OCI-LY1 (cell line): ENCODE results near the gene CAMTA2.

Source experiments
- H2AFZ ChIP-seq: fragments of 200-600 bp; sonication (generic), shearing (Covaris generic); 2 replicates; pipeline ENCODE4 v1.6.0; 2014; ENCODE audit warnings: antibody characterized with exemption, mild to moderate bottlenecking, low read length
- H3F3A ChIP-seq: fragments of 200-600 bp; sonication (generic), shearing (Covaris generic); 2 replicates; pipeline ENCODE4 v1.6.0; 2014; ENCODE audit warnings: mild to moderate bottlenecking, antibody characterized with exemption, low read length, moderate library complexity; ENCODE audit not compliant: insufficient read depth
- H3K27ac ChIP-seq: fragments of 200-600 bp; sonication (generic); 2 replicates; pipeline ENCODE4 v1.5.1; 2014; ENCODE audit warnings: low read length, mixed run types, mild to moderate bottlenecking, low read depth; ENCODE audit not compliant: poor library complexity, severe bottlenecking
- H3K27me3 ChIP-seq: fragments of 200-600 bp; sonication (generic); 2 replicates; pipeline ENCODE4 v1.6.0; 2014; ENCODE audit warnings: antibody characterized with exemption, mild to moderate bottlenecking, low read length, moderate library complexity; ENCODE audit not compliant: insufficient read depth
- H3K36me3 ChIP-seq: fragments of 200-600 bp; sonication (generic); 2 replicates; pipeline ENCODE4 v1.6.1; 2014; ENCODE audit warnings: mild to moderate bottlenecking, antibody characterized with exemption, low read length, moderate library complexity, mixed read lengths; ENCODE audit not compliant: insufficient read depth
- H3K4me1 ChIP-seq: fragments of 200-600 bp; sonication (generic); 2 replicates; pipeline ENCODE4 v1.5.1; 2014; ENCODE audit warnings: mild to moderate bottlenecking, low read length, moderate library complexity; ENCODE audit not compliant: insufficient read depth, severe bottlenecking
- H3K4me2 ChIP-seq: fragments of 200-600 bp; sonication (generic), shearing (Covaris generic); 2 replicates; pipeline ENCODE4 v1.6.1; 2014; ENCODE audit warnings: low read length
- H3K4me3 ChIP-seq: fragments of 200-600 bp; sonication (generic); 2 replicates; pipeline ENCODE4 v1.5.1; 2014; ENCODE audit warnings: low read length, low read depth, mild to moderate bottlenecking, mixed read lengths; ENCODE audit not compliant: poor library complexity, severe bottlenecking
- H3K79me2 ChIP-seq: fragments of 200-600 bp; shearing (Covaris generic); 2 replicates; pipeline ENCODE4 v1.6.1; 2016; ENCODE audit warnings: mixed run types, low read length, mixed read lengths; ENCODE audit not compliant: insufficient read depth
- H3K9ac ChIP-seq: fragments of 200-600 bp; sonication (generic), shearing (Covaris generic); 2 replicates; pipeline ENCODE4 v1.6.1; 2014; ENCODE audit warnings: mild to moderate bottlenecking, low read length, mixed read lengths
- H3K9me2 ChIP-seq: fragments of 200-600 bp; sonication (generic), shearing (Covaris generic); 2 replicates; pipeline ENCODE4 v1.6.1; 2014; ENCODE audit warnings: low read depth, mild to moderate bottlenecking, low read length, mixed read lengths
- H3K9me3 ChIP-seq: fragments of 200-600 bp; shearing (Covaris generic); 2 replicates; pipeline ENCODE4 v1.6.1; 2014; ENCODE audit warnings: low read length, mixed read lengths
- H4K20me1 ChIP-seq: fragments of 200-600 bp; sonication (generic), shearing (Covaris generic); 2 replicates; pipeline ENCODE4 v1.6.0; 2016; ENCODE audit warnings: mild to moderate bottlenecking, low read length; ENCODE audit not compliant: insufficient read depth
- CTCF ChIP-seq: fragments of 200-600 bp; sonication (generic), shearing (Covaris generic); IDR thresholded peaks from 2 replicates; pipeline ENCODE4 v1.5.1; 2017; ENCODE audit warnings: mild to moderate bottlenecking, antibody characterized with exemption, low read length, moderate library complexity, mixed read lengths
- EZH2 ChIP-seq: fragments of 200-600 bp; sonication (generic), shearing (Covaris generic); IDR thresholded peaks from 2 replicates; pipeline ENCODE4 v1.8.0; 2017; ENCODE audit warnings: borderline replicate concordance, mixed run types, mild to moderate bottlenecking, antibody characterized with exemption, low read length, moderate library complexity, mixed read lengths

The CAMTA2 gene

GRCh38 chr17:5011928-5012327 is 24.5 kb upstream of the CAMTA2 start:
- Histone ChIP-seq H3K36me3 (peaks cover 26% of the 10 kb centered on the region), H3K27ac (no peak overlapping the region), H3K4me2 (no peak overlapping the region), H3K27me3 (no peaks in the 10 kb centered on the region), H3K79me2 (no peaks in the 10 kb centered on the region), H3K9ac (no peak overlapping the region), H4K20me1 (no peaks in the 10 kb centered on the region), H2AFZ (no peak overlapping the region), H3K9me3 (no peaks in the 10 kb centered on the region), H3F3A (no peaks in the 10 kb centered on the region), H3K4me1 (peaks cover 7% of the 10 kb centered on the region), H3K9me2 (no peaks in the 10 kb centered on the region), H3K4me3 (no peak overlapping the region)
- no peak for TF ChIP-seq EZH2
- TF ChIP-seq CTCF = no peak

- Histone ChIP-seq H3K4me2 (no peak overlapping the region), H3K27ac (no peak overlapping the region), H2AFZ (no peak overlapping the region), H4K20me1 (no peaks in the 10 kb centered on the region), H3K79me2 (no peaks in the 10 kb centered on the region), H3K36me3 (peaks cover 49% of the 10 kb centered on the region), H3K9me3 (no peaks in the 10 kb centered on the region), H3F3A (no peaks in the 10 kb centered on the region), H3K4me1 (peaks cover 13% of the 10 kb centered on the region), H3K27me3 (no peaks in the 10 kb centered on the region), H3K9me2 (no peaks in the 10 kb centered on the region), H3K4me3 (no peak overlapping the region), H3K9ac (no peak overlapping the region)
- TF ChIP-seq EZH2 = no peak
- TF ChIP-seq CTCF = no peak
These were observed 15.9 kb upstream of the CAMTA2 start for GRCh38 chr17:5003214-5003867.

- H3K27me3 ChIP-seq = no peaks in the 10 kb centered on the region
- TF ChIP-seq CTCF (no peak), EZH2 (no peak)
- H3K4me2 ChIP-seq = no peak overlapping the region
- no peaks in the 10 kb centered on the region for H4K20me1 ChIP-seq
- no peak overlapping the region for H2AFZ ChIP-seq
- no peak overlapping the region for H3K4me3 ChIP-seq
- no peak overlapping the region for H3K9ac ChIP-seq
- H3F3A ChIP-seq = no peaks in the 10 kb centered on the region
- no peak overlapping the region for H3K27ac ChIP-seq
- H3K9me3 ChIP-seq = no peaks in the 10 kb centered on the region
- no peaks in the 10 kb centered on the region for H3K9me2 ChIP-seq
- no peaks in the 10 kb centered on the region for H3K79me2 ChIP-seq
- peaks cover 14% of the 10 kb centered on the region for H3K4me1 ChIP-seq
- H3K36me3 ChIP-seq = peaks cover 39% of the 10 kb centered on the region
These were observed 14.8 kb upstream of the CAMTA2 start for GRCh38 chr17:5002121-5002788.
